HG03135 (cell line): ENCODE results near the gene SMIM5.
A peak's percentile ranks its signal among the peaks of the same experiment; 100 is the strongest.

ENCODE experiments used
- ATAC-seq: cut with Tn5 transposase; IDR thresholded peaks from one replicate; pipeline ENCODE4 v1.9.1; 2021; ENCODE audit warnings: mild to moderate bottlenecking, moderate library complexity; ENCODE audit not compliant: unreplicated experiment

The SMIM5 gene

DNA sequence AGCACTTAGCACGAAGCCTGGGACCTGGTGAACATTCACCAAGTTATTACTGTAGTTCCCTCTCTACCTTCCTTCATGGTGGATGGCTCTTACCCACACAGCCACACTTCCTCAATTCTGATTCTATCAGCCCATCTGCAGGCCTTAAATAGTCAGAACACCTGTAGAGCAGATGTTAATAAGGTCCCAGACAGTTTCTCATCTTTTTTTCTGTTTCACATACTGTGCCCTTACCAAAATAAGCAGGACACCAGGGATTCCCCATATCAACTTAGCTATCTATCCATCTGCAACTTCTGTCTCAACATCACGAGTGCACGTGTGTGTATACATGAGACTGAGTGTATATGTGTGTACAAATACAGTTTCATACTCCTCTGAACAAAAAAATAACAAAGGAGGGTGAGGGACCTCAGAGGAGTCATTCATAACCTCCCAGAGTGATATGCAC is 30.9 kb downstream of the SMIM5 start:
- ATAC-seq = peak; percentile 61

DNA sequence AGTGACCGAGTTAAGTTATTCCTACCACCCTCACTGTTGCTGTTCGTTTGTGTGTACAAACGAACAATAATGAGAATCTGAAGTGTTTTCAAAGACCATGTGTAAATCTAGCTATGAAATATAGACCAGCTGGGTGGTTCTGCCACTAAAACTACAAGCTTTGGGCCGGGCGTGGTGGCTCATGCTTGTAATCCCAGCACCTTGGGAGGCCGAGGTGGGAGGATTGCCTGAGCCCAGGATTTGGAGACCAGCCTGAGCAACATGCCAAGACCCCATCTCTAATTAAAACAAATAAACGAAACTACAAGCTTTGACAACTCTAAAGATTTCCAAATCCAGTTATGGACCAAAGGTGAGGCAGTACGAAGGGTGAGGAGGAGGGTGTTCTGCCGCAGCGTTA is 32.7 kb downstream of the SMIM5 start:
- no peak for ATAC-seq

DNA sequence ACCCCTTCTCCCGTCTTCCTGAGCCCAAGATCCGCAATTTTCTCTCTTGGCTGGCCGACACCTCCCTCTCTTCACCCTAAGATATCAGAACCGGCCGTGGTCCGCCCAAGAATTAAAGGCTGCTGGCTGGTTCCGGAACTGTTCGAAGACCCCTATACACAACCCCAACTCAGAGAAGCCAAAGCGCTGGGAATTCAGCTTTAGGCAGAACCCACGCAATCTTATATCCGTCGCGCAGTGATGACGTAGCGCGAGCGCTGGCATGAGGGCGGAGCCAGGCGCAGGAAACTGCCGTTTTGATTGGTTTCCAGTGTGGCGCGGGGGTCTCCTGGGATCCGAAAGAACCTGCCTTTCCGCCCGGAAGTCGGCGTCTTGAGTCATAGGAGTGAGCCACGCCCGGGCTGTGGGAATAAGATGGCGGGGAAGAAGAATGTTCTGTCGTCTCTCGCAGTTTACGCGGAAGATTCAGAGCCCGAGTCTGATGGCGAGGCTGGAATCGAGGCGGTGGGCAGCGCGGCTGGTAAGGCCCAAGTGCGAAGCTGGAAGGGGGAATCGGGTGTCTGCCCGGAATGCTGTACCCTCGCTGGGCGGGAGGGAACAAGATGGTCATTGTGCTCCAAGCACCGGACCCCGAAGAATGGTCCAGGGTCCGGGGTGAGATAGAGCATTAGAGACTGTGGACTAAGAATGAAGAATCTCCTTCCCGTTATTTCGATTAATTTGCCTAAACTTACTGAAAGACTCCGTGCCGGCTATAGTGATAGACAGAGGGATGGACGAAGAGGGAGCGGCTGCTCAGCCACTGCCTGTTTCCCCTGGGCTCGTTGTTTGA is 33.9 kb downstream of the SMIM5 start, which contains the start of the genes RECQL5 and SAP30BP:
RECQL5 (minus strand) TSS at position 196 of the 832 bp plus-strand sequence. CDS start 597 bp downstream, outside the sequence.
SAP30BP (plus strand) TSS at position 380 of the 832 bp plus-strand sequence; CDS start at position 415, 35 bp downstream.
- ATAC-seq = peak; percentile 76

DNA sequence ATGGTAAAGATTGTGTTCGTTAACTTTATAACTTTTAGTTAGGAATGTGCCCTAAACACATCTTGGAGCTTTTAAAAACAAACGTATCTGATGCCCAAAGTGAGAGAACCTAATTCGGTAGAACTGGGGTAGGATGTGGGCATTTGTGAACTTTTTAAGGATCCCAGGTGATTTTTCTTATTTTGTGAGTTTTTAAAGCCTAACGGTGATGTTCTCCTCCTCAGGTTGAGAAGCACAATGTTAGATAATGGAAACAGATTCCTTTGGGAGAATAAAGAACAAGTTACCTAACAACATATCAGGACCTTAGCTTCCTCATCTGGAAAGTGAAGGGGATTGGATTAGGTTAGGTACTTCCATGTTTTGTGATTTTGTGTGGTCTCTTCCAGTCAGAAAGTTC is 34.6 kb downstream of the SMIM5 start:
- ATAC-seq = no peak

DNA sequence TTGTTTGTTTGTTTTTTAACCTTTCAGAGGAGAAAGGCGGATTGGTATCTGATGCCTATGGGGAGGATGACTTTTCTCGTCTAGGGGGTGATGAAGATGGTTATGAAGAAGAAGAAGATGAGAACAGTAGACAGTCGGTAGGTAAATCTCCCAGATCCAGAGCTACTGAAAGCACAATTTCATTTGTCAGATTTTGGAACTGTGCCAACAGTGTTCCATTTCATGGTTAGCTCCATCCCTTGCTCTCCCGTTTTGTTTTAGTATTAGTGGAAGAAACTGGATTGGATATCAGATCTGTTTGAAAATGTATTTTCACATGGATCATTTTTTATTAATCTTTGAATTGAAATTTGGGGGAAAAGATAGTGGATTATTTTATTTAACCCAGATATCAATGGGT is 35.3 kb downstream of the SMIM5 start:
- no peak for ATAC-seq

DNA sequence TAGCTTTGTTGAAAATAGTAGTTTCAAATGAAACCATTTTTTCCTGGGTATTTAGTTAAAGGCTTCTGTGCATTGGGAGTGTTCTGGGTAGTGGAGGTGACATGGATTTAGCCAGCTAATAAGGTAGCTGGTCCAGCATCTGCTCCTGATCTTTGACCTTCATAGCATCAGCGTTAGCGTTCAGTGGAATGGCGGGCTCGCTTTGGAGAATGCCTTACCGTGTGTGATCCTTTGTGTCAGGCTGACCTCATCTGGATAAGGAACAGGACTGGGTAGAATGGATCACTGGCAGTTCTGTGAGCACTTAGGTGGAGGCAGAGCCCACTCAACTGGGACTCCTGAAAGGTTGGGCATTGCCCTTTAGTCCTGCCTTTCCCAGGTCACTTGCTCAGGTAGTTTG is 37.6 kb downstream of the SMIM5 start:
- ATAC-seq = no peak

DNA sequence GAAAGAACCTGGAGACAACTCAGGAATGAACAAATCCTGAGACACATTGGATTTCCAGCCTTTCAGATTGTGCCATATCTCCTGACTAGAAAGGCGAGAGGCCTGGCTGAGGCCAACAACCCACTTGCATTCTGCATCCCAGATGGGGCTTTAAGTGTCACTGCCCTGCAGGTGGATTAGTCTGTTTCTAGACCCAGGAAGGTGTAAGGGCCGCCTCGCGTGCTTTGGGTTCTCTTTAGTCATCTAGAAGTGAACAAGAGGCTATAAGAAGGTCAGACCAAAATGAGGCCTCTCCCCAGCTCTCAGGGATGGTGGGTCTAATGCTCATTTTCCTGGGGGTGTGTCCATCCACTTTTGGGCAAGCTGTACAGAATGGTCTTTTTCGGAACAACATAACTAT is 38.8 kb downstream of the SMIM5 start:
- no peak for ATAC-seq

DNA sequence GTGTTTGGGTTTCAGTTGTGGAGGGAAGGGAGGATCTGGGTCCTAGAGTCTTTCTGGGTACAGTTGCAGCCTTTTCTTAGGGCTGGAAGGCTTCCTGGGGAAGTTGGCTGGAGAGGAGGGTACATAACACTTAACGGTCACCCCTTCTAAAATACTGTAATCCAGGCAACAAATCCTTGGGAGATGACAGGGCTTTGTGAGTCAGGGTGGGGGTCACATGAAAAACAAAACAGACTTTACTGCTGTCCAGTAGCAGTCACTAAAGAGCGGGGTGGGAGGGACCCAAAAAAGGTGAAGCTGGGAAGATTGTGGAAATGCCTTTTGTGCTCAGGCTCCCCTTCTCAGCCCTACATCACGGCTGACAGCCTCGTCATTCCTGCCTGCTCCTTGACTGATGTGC is 40.3 kb downstream of the SMIM5 start:
- ATAC-seq = no peak

DNA sequence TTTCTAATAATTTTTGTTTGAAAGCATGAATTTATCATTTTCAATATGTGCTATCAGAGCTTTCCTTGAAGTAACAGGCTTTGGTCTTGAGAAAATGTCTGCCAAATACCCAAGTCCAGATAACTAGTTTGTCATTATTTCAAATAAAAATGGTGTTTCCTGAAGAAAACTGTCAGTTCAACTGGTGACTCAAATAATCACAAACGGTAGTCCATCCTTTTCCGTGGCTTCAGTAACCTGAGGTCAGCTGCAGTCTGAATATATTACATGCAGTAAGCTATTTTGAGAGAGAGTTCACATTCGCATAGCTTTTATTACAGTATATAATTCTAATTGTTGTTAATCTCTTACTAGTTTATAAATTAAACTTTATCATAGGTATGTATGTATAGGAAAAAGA is 43.2 kb downstream of the SMIM5 start:
- ATAC-seq = no peak

DNA sequence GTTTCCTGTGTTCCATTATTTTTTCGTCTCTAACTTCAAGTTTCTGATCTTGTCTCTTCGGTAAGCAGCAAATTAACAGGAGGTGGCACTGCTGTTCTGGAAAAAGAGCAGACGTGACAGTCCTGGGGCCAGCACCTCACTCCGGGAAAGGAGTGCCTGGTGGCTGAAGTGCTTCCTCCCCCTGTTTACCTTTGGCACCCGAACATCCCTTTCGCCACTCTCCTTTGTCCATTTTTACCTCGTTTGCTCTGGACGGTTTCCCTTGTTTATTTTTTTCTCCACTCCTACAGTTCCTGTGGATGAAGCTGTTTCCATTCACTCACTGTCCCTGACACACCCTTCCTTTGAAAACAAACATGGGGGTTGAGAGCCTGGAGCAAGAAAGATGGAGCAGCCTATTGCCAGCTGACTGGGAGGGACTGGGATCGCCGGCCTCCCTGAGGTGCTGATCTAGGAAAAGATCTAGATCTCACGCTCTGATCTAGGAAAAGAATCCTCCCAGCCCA is 46.5 kb downstream of the SMIM5 start:
- ATAC-seq = no peak

DNA sequence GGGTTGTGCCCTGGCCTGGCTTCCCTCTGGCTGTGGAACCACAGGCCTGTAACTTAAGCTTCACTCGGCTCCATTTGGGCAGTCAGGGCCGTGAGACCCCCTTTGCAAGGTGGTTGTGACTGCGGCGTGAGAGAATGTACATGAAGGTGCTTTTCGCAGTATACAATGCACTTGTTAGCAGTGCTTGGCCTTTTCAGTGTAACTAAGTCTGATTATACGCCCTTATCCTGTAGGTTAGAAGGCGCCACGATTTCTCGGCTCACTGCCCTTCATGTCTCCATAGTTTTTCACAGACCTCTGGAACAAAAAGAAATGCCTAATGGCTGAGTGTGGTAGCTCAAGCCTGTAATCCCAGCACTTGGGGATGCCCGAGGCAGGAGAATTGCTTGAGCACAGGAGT is 47.2 kb downstream of the SMIM5 start:
- no peak for ATAC-seq

DNA sequence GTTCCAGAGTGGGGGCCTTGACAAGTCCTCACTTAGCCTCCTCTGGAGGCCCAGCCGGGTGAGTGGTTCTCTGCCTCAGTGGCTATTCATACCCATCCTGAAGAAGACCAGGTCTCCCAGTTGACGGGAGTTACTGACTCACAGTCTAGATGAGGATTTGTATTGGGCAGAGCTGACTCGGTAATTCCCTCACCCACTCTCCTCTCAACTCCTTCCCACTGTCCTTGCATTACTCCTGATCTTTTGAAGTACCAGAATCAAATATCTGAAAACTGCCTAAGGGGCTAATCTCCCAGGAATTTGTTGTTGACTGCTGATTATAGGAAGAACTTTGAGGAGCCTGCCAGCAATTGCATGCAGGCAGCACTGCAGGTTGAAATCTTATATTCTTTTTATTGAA is 48.1 kb downstream of the SMIM5 start:
- ATAC-seq = no peak

DNA sequence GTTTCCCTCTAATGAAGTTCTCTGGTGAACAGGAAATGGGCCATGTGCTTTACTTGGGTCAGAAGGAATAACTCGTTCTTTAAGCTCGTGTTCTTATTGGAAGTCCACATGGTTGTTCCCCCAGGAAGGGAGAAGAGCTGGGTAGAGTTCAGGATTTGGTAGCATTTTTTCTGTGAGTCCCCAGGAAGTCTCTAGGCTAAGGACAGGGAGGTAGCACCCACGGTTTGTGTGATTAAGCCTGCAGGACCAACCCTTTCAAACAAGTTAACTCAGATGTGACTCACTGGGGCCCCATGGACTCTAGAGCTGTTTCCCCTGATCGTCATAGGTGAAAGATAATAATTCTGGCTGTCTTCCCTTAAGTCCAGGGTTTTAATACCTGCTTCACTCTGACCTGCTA is 50.3 kb downstream of the SMIM5 start:
- ATAC-seq = no peak

DNA sequence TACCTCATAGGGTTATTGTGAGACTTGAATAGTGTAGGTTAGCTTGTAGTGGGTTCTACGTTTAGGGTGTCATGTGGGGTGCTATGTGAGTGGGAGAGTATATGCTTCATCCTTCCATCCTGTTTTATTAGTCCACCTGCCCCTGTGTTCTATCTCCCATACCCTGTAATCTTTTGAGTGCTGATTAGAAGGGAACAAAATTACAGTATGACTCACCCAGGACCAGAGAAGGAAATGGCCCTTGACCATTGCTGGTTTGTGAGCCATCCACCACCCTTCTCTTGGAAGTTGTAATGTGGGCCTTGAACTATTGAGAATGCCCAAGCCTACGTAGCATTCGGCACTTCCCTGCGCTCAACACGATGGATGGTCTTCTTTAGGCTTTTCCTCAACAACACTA is 51.0 kb downstream of the SMIM5 start:
- no peak for ATAC-seq

DNA sequence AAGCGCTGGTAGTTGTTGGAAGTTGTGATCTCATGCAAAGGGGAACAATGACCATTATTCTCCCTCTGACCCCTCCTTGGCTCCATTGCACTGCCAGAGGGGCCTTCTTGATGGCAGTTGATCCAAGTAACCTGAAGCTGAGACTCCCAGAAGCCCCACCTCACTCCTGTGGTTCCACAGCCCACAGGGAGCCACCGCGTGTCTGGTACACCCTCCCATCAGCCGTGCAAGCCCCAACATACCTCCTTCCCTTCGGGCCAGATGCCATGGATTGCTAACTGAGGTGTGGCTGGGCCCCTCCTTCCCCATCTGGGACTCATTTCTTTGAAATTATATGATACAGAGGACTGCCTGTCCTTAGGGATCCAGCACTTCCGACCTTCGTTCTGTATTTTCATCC is 51.7 kb downstream of the SMIM5 start:
- no peak for ATAC-seq

DNA sequence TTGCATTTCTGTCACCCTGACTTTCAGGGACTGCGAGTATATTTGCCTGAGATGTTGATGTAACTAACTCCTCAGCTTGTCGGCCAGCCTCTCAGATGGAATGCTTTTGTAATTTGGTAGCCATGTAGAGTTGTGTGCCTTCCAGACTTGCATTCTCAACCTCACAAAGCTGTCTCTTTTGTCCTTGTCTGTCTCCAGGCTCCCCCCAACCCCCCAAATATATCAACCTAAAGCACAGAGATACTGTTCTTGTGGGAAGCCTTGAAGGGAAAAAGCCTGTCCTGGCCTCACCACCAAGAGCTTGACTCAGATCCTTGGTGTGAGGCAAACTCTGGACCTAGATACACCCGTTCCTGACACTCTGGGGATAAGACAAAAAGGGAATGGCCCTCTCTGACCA is 52.3 kb downstream of the SMIM5 start:
- ATAC-seq = no peak

DNA sequence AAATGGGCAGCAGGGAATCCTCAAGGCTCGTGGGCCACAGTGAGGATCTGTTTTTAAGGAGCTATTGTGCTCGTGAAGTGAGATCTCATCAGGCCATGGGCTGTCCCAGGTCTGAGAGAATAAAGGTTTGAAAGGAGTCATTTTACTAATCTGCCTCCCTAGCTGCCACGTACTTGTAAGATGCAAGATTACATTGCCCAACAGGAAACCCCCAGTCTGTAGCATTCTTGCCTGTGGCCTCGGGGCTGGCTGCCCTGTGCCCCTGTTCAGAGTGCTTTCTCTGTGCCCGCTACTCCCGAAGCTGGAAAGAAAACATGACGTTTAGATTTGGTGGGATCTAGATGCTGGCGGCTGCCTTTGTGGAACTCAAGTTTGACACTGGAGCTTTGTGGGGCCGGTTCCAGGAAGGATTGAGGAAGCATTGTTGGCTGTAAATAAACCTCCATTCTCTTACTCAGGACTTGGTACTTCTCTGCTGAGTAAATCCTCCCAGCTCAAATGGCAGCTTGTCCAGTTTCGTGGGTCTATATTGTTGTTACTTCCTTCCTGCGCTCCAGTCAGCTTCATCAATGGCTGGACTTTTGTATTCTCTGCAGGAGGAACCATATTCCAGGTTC is 55.1 kb downstream of the SMIM5 start:
- no peak for ATAC-seq

DNA sequence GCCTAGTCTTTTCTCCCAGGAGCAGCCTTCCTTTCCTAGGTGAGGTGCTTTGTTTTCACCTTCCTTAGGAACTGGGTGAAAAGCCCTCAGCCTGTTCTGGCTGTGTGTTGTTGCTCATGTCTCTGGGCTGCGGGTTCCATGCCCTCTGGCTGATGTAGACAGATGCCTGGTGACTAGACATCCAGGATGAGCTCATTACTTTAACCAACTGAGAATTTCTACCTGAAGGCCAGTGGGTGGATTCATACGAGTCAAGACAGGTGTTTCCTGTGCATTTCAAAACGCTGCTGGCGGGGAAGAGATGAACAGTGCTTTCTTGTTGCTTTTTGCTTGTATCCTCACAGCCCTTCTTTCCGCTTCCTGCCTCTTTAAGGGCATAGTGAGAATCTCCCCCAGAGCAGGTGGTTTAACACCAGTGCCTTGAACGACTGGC is 56.2 kb downstream of the SMIM5 start:
- ATAC-seq = no peak
